Thoracic aorta (tissue), 2 donors: ENCODE data around the gene MINDY4. TPM values are rescaled to one million over a fixed set of nuclear protein-coding genes. Genes with fewer than 3 reads are reported as not detected.
A peak's percentile ranks its signal among the peaks of the same experiment; 100 is the strongest.

Source experiments
- ATAC-seq: fragments of 150-250 bp; one replicate; pipeline ENCODE4 v1.8.0; 2017; ENCODE audit warnings: low read depth; ENCODE audit not compliant: insufficient number of reproducible peaks, low FRiP score
- DNase-seq: peaks from one replicate; pipeline ENCODE4 v3.0.0-alpha.2; 2020; ENCODE audit warnings: low spot score
- H3K27ac ChIP-seq, 2 donors: fragments of 200-600 bp; sonication (generic); 1 replicate in 1 of 2; 2 replicates in 1 of 2; pipeline ENCODE4 v1.5.1; 2016; ENCODE audit warnings: mild to moderate bottlenecking in 2 of 2, moderate library complexity in 2 of 2
- H3K27me3 ChIP-seq: fragments of 200-600 bp; sonication (generic); replicated peaks from 2 replicates; pipeline ENCODE4 v1.6.0; 2016; ENCODE audit warnings: mild to moderate bottlenecking; ENCODE audit not compliant: insufficient read depth
- H3K36me3 ChIP-seq: fragments of 200-600 bp; sonication (generic); one replicate; pipeline ENCODE4 v1.5.1; 2016
- H3K4me1 ChIP-seq, 2 donors: fragments of 200-600 bp; sonication (generic); 1 replicate in 1 of 2; 2 replicates in 1 of 2; pipeline versions ENCODE4 v1.5.1 to v1.6.0; 2016; ENCODE audit warnings: low read depth in 2 of 2, mild to moderate bottlenecking in 1 of 2; ENCODE audit not compliant: control insufficient read depth in 1 of 2
- H3K4me3 ChIP-seq: fragments of 200-600 bp; sonication (generic); 2 replicates; pipeline ENCODE4 v1.5.1; 2016; ENCODE audit warnings: mild to moderate bottlenecking
- H3K9me3 ChIP-seq: fragments of 200-600 bp; sonication (generic); 2 replicates; pipeline ENCODE4 v1.5.1; 2016
- total RNA-seq, 2 donors: library from RNA; depleted of rRNA; stranded (reverse); fragments of >200 nt; gene quantifications; one replicate each; pipeline versions ENCODE4 v1.1.0 to v1.2.3, GENCODE V29; 2016
- TF ChIP-seq, protein P1 (sequence below): fragments of 200-600 bp; sonication (generic); IDR thresholded peaks from one replicate; pipeline ENCODE4 v1.5.1; 2019; ENCODE audit warnings: antibody characterized with exemption

MINDY4 gene
- total RNA-seq, 2 donors from 2014 or later = 32.0 to 44.0 TPM

DNA sequence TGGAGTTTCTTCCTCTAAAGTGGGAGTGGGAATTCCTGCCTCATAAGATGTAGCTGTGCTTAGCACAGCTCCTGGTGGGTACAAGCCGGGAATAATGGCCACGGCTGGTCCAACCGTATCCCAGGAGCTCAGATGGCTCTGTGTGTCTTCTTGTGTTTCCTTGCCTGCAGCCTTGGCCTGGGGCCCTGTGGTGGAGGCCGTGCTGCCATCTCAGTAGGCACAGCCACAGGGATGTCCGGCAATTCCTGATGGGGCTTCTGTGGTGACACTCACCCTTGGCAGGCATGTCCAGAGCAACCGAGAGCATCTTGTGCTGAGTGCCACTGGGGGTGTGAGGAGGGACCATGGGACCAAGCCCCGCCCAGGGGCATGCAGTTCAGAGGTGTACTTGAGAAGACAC lies 90.4 kb downstream of the MINDY4 start:
- TF ChIP-seq, protein P1, sequence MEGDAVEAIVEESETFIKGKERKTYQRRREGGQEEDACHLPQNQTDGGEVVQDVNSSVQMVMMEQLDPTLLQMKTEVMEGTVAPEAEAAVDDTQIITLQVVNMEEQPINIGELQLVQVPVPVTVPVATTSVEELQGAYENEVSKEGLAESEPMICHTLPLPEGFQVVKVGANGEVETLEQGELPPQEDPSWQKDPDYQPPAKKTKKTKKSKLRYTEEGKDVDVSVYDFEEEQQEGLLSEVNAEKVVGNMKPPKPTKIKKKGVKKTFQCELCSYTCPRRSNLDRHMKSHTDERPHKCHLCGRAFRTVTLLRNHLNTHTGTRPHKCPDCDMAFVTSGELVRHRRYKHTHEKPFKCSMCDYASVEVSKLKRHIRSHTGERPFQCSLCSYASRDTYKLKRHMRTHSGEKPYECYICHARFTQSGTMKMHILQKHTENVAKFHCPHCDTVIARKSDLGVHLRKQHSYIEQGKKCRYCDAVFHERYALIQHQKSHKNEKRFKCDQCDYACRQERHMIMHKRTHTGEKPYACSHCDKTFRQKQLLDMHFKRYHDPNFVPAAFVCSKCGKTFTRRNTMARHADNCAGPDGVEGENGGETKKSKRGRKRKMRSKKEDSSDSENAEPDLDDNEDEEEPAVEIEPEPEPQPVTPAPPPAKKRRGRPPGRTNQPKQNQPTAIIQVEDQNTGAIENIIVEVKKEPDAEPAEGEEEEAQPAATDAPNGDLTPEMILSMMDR = no peak
- H3K4me3 ChIP-seq = no peak overlapping the region
- DNase-seq (no peak), ATAC-seq (no peak)
- H3K27ac ChIP-seq = peak overlapping the region; percentile 59 to 71
- H3K27me3 ChIP-seq = no peaks in the 10 kb centered on the region
- no peaks in the 10 kb centered on the region for H3K36me3 ChIP-seq
- peaks cover 12 to 53% of the 10 kb centered on the region in 2 donors for H3K4me1 ChIP-seq
- no peaks in the 10 kb centered on the region for H3K9me3 ChIP-seq

- no peaks in the 10 kb centered on the region for H3K27me3 ChIP-seq
- H3K27ac ChIP-seq = peak overlapping the region; percentile 59 to 71
- TF ChIP-seq, protein P1 = no peak
- DNase-seq = no peak
- H3K4me3 ChIP-seq = no peak overlapping the region
- H3K36me3 ChIP-seq = no peaks in the 10 kb centered on the region
- peaks cover 12 to 53% of the 10 kb centered on the region in 2 donors for H3K4me1 ChIP-seq
- no peak for ATAC-seq
- no peaks in the 10 kb centered on the region for H3K9me3 ChIP-seq
These were observed 91.9 kb downstream of the MINDY4 start for GRCh38 chr7:30862995-30863705.

DNA sequence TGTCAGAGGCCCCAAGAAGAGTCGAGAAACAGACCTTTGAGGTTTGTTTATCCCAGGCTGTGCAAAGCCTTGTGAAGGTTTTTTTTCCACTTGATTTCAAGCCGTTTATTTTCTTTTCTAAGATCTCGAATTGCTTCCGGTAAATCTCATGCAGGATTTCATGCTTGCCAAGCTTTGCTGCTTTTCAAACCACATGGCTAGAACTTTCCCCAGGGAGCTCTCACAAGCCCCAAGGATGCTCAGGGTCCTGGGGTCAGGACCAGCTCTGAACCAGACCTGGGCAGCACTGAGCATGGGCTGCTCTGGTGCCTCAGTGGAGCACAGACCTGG lies 92.5 kb downstream of the MINDY4 start:
- Histone ChIP-seq H3K36me3 (no peaks in the 10 kb centered on the region), H3K27ac (peak overlapping the region; percentile 59 to 71), H3K27me3 (no peaks in the 10 kb centered on the region), H3K9me3 (no peaks in the 10 kb centered on the region), H3K4me3 (no peak overlapping the region), H3K4me1 (peaks cover 12 to 53% of the 10 kb centered on the region in 2 donors)
- ATAC-seq = no peak
- no peak for DNase-seq
- TF ChIP-seq, protein P1 = no peak

DNA sequence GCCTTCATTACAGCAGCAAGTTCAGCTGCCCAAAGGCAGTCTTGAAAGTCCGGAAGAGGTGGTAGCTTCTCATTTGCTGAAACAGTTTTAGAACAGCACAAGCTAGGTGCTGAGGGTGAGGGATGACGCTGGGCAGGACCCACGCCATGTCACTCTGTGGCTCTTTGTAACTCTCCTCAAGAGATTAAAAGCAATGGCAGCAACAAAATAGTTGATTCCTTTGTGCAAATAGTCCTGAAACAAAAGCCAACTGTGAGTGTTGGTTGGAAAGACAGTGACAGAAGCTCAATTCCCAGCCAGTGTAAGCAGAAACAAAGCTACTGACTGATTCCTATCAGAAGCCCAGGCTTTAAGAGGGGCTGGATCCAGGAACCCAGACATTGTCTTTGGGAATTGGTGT lies 92.9 kb downstream of the MINDY4 start:
- Histone ChIP-seq H3K27ac (peak overlapping the region; percentile 59 to 71), H3K9me3 (no peaks in the 10 kb centered on the region), H3K27me3 (no peaks in the 10 kb centered on the region), H3K4me1 (peaks cover 12 to 53% of the 10 kb centered on the region in 2 donors), H3K4me3 (no peak overlapping the region), H3K36me3 (no peaks in the 10 kb centered on the region)
- TF ChIP-seq, protein P1 = no peak
- ATAC-seq (no peak), DNase-seq (no peak)

- Histone ChIP-seq H3K4me3 (no peak overlapping the region), H3K4me1 (peaks cover 12 to 56% of the 10 kb centered on the region in 2 donors), H3K9me3 (no peaks in the 10 kb centered on the region), H3K27ac (peak overlapping the region; percentile 59 to 71), H3K36me3 (no peaks in the 10 kb centered on the region), H3K27me3 (no peaks in the 10 kb centered on the region)
- TF ChIP-seq, protein P1 = no peak
- DNase-seq = no peak
- no peak for ATAC-seq
These were observed 93.9 kb downstream of the MINDY4 start for GRCh38 chr7:30865076-30865475.
